GM21717 (cell line): ENCODE measurements around the gene CORO7.

Source experiments
- ATAC-seq: cut with Tn5 transposase; IDR thresholded peaks from one replicate; pipeline ENCODE4 v1.9.1; 2021; ENCODE audit warnings: mild to moderate bottlenecking, moderate library complexity; ENCODE audit not compliant: unreplicated experiment

Gene CORO7

DNA sequence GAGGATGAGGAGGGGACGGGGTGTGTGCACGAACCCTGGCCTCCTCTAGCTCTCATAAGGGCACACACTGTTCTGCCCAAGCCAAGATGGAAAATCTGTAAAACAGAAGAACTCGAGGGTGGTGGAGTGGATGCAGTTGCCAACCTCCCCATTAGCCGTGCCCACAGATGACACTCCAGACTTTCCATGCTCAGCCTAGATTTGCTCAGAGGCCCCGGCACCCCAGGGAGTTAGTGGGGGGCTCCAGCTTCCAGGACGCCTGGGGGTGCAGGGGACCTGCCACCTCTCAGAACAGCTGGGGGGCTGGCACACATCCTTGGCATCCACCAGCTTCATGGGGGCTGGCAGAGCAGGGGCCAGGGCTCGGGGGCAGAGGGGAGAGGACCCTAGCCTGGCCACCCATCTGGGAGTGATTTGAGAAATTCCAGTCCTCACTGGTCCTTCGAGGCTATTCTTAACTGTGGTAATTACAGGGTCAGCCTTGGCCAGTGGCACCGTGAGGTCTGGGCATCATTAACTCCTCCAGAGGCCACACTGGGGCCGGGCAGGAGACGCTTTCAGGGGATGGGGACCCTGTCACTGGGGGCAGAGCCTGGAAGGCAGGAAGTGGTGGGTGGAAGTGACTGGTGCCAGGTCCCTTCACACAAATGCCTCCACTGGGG is 30.5 kb downstream of the CORO7 start:
- no peak for ATAC-seq

DNA sequence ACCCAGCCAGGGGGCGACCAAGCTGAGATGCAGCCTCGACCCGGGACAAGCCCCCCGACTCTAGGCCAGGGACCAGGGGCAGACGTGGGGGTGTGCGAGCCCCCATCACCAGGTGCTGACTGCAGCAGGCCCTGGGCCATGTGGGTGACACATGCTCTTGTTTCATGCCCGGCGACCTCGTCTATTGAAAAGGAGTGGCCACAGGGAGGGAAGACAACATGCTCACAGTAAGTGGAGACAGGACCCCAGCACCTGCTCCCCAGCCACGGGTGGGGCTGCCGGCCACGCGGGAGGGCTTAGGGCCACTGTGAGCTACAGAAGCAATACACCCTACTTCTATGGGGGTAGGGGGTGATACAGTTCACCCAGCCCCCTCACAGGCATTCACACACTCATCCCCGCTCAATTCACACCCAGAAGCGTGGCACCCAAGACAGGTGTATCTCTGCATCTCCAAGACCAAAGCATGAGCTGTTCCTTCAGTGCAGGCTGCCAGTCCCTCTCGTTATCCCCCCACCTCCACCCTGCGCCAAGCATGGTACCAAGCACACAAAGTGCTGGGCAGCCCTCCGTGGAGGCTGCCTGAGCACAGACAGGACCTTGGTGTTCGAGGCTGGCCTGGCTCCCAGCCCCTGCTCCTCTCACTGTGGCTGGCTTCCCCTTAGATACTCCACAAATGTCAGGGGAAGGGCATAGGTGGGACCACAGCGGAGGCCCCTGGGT is 31.2 kb downstream of the CORO7 start:
- no peak for ATAC-seq

DNA sequence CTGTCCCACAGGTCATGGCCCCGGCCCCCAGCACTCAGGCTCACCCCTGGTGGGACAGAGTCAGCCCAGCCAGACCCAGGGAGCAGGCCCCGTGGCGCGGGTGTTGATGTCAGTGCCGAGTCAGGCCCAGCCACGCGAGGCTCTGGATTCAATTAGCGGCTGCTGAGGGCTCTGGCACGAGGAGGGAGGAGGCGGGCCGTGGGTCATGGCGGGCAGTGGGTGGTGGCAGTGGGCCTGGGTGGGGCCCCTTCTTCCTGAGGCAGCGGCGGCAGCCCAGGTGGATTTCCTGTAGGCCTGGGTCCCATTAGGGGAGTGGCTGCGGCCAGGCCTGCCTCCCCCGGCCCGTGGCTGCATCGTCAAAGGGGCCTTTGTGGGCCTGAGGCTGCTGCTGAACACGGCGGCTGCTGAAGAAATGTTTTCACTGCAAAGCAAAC is 31.9 kb downstream of the CORO7 start:
- ATAC-seq = no peak

DNA sequence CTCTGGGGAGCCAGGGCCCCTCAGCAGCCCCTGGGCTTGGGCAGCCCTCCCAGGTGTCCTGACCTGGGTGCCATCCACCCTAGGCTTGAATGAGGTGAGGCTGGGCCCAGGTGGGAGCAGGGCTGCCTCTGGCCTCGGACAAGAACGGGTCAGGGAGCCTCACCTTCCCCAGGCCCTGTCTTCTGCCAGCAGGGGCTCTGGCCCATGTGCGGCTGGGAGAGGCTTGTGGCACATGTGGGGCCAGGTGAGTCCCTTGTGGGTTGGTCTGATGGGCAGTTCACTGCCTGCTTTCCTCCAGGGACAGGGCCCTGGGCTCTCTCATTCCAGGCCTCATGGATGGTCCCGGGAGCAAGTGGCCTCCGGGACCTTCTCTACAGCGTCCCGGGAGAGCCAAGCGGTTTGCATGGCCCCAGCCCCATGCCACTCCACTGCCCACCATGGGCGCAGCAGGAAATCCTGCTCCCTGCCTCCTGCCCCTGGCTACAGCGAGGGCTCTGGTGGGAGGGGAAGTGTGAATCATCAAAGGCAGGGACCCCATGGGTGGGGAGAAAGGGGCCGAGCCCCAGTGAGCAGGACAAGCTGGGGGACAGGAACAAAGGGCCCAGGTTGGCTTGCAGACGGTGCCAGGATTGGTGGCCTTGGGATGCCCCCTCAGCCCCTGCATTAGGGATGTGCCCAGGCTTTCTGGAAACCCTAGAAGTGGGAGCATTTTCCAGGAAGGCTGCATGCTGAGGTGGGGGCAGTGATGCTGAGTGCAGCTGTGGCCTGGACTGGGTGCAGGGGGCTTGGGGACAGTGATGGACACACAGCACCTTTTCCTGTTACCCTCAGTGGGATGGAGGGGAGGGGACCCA is 32.6 kb downstream of the CORO7 start:
- no peak for ATAC-seq

DNA sequence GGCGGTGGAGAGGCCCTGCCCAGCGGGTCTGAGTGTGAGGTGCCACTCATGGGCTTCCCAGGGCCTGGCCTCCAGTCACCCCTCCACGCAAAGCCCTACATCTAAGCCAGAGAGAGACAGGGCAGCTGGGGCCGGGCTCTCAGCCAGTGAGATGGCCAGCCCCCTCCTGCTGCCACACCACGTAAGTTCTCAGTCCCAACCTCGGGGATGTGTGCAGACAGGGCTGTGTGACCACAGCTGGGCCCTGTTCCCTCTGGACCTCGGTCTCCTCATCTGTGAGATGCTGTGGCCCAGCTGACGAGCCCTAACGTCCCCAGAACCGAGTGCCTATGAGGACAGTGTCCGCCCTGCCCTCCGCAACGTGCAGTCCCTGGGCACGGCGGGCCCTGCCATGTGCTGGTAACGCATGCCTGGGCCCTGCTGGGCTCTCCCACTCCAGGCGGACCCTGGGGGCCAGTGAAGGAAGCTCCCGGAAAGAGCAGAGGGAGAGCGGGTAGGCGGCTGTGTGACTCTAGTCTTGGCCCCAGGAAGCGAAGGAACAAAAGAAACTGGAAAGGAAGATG is 33.5 kb downstream of the CORO7 start:
- ATAC-seq = no peak

DNA sequence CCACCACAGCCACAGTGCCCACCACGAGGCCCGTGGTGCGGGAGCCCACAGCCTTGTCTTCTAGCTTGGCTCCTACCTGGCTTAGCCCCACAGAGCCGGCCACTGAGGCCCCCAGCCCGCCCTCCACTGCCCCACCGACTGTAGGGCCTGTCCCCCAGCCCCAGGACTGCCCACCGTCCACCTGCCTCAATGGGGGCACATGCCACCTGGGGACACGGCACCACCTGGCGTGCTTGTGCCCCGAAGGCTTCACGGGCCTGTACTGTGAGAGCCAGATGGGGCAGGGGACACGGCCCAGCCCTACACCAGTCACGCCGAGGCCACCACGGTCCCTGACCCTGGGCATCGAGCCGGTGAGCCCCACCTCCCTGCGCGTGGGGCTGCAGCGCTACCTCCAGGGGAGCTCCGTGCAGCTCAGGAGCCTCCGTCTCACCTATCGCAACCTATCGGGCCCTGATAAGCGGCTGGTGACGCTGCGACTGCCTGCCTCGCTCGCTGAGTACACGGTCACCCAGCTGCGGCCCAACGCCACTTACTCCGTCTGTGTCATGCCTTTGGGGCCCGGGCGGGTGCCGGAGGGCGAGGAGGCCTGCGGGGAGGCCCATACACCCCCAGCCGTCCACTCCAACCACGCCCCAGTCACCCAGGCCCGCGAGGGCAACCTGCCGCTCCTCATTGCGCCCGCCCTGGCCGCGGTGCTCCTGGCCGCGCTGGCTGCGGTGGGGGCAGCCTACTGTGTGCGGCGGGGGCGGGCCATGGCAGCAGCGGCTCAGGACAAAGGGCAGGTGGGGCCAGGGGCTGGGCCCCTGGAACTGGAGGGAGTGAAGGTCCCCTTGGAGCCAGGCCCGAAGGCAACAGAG is 34.2 kb downstream of the CORO7 start:
- no peak for ATAC-seq

DNA sequence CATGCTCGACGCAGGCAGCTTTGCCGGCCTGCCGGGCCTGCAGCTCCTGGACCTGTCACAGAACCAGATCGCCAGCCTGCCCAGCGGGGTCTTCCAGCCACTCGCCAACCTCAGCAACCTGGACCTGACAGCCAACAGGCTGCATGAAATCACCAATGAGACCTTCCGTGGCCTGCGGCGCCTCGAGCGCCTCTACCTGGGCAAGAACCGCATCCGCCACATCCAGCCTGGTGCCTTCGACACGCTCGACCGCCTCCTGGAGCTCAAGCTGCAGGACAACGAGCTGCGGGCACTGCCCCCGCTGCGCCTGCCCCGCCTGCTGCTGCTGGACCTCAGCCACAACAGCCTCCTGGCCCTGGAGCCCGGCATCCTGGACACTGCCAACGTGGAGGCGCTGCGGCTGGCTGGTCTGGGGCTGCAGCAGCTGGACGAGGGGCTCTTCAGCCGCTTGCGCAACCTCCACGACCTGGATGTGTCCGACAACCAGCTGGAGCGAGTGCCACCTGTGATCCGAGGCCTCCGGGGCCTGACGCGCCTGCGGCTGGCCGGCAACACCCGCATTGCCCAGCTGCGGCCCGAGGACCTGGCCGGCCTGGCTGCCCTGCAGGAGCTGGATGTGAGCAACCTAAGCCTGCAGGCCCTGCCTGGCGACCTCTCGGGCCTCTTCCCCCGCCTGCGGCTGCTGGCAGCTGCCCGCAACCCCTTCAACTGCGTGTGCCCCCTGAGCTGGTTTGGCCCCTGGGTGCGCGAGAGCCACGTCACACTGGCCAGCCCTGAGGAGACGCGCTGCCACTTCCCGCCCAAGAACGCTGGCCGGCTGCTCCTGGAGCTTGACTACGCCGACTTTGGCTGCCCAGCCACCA is 35.1 kb downstream of the CORO7 start:
- no peak for ATAC-seq

DNA sequence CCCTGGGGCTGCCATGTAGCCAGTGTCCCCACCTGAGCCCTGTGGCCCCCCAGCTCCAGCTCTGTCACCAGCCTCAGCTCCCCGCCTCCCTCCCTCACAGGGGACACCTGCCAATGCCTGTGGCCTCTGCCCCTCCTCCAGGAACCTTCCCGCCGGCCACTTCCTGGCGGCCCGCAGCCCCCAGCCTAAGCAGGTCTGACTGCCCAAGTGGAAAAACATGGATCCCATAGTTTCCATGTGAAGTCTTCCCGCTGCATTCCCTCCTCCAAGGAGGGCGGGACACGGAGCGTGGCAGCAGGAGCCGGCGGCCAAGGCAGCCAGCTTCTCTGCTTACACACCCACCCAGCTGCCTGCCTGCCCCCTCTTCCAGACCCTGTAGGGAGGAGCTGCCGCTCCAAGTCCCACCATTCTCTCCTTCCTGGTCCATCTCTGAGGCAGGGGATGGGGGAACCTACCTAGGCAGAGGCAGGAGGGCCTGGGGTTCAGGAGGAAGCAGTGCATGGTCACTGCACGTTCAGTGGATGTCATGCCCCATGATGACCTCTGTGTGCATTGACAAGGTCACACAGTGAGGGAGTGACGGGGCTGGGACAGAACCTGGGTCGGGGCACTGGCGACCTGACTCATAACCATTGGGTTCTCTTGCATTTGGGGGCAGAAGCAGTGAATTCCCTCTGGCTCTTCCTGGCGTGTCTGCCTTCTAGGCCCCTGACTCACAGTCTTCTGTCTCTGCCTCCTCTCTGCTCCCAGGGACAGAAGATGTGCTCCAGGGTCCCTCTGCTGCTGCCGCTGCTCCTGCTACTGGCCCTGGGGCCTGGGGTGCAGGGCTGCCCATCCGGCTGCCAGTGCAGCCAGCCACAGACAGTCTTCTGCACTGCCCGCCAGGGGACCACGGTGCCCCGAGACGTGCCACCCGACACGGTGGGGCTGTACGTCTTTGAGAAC is 36.0 kb downstream of the CORO7 start:
- no peak for ATAC-seq

DNA sequence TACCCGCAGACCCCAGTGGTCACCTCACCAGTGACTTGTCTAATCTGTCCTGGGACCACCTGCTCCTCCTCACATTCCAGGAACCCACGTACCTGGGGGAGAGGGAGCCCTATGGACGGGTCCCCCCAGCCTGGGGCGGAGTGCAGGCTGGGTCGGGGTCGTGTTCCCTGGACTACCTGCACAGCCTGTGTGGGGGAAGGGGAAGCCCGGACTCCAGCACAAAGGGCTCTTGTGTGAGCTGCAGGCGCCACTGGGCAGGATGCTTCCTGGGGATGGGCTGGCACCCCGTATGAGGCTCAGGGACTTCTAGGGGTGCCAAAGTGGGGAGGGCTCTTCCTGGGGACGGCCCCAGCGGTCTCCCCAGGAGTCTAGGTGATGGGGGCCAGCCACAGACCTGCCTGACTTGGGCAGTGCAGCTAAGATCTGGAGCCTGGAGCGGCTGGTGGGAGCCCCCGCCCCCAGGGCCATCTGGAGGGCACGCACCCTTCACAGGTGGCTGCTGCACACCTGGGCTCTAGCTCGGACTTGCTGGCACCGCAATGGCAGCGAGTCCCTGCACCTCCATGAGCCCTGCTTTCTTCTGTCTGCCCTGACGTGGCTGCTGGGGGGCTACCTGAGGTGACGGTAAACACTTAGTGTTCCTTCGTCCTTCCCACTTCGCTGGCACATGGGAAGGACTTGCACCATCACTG is 37.3 kb downstream of the CORO7 start:
- no peak for ATAC-seq

DNA sequence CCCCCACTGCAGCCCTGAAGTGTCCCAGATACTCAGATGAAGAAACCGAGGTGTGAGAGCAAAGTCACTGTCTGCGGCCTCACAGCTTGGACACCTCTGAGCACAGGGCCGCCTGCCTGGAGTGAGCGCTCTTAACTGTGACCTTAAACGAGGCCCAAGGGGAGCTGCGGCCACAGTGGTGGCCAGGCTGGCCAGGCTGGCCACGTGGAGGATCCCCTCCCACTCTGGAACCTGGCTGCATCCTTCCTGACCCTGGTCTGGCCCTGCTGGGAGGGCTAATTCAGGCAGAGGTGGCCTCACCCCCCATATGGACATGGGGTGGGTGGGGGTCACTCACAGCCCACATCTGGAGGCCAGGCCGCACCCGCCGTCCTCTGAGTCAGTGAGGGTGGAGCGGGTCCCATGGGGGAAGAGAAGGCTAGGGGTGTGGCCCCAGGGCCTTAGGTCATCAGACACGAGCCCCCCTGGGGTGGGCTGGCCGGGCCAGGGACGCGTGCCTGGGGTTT is 38.2 kb downstream of the CORO7 start:
- ATAC-seq = no peak

DNA sequence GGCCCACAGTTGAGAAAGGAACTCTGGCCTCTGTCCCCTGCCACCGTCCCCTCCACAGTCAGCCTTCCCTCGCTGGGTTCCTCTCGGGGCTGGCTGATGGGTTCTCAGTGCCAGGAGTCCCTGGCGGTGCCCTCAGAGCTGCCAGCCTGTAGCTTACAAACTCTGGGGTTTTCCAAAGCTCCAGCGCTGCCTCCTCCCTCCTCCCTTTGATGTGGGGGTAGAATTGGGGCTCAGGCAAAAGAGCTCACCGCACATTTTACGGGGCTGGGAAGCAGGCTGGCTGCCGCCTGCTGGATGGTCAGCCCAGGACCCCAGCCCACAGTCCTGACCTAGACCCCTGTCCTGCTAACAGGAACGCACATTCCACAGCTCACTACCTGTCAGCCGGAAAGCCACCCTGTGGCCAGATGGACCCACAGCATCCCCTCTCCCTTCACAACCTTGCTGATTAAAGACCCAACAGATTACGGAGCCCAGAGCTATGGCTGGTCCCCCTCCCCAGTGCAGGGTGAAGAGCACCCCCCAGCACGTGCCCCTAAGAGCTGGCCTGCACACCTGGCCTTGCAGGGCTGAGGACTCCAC is 38.7 kb downstream of the CORO7 start:
- ATAC-seq = no peak

DNA sequence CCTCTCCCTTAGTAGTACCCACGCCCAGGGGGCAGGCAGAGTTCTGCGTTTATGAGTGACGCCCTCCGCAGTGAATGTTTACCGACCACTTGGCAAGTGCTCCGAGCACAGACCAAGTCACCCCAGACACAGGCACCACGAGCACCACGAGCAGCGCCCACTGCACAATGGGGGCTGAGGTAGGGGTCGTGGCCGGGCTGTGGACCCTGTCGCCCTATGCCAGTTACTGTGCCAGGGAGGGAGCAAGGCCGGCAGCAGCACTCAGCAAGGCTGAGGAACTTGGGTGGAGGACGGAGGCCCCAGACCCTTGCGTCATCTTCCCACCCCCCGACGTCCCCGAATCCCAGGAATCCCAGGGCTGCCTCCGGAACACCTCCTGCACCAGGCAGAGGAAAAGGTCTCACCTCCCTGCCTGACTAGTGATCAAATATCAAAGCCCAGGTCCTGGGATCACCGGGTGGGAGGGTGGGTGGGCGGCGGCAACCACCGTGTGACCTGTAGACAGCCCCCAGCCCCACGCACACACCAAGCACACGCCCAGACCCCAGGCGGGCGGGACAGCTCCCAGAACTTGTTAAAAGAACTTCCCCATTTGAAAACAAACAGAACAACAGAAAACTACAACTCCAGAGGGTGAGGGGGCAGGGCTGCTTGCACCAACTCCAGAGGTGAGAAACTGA is 39.4 kb downstream of the CORO7 start:
- no peak for ATAC-seq

DNA sequence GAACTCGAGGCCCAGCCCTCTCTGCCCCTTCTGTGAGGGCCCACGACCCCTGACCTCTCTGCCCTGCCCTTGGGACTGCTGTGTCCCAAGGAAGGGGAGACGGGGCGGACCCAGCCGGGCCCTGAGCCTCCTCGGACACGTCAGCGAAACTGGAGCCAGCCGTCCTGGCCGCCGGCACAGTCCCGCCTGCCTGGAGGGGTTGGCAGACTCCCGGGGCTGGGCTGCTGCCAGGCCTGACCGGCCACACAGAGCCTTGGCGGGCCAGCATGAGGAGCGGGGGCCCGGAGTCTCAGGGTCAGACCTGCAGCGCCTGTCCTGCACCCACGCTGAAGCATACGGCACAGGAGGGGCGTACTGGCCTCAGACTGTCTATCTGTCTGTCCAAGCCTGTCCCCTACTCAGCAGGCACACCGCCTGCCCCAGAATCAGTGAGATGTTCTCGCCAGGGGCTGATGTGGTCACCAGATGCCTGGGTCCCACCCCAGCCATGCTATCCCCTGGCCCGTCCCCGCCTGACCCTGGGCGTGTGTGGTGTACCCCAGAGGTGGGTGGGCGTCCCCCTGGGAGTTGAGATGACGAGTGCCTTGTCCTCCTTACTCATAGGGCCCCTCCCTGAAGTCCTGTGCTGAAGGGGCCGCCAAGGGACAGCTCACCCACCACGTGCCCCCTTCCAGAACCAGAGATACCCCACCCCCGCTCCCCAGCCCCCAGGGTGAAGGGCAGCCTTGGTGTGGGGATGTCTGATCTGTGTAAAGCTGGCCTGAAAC is 40.1 kb downstream of the CORO7 start:
- ATAC-seq = no peak

DNA sequence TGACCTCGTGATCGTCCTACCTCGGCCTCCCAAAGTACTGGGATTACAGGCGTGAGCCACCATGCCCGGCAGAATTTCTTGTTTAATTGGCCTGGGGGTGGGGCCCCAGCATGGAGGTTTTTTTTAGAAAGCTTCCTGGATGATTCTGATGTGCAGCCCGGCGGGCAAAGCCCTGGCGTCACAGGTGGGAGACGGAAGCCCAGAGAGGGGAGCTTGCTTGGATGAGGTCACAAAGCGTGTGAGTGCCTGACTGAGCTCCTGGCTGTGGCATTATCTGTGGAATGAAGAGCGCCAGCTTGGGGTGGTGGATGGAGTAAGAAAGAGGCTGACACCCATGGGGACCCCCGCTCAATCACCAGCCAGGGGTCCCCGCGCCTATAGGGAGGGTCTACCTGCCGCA is 40.7 kb downstream of the CORO7 start:
- no peak for ATAC-seq

DNA sequence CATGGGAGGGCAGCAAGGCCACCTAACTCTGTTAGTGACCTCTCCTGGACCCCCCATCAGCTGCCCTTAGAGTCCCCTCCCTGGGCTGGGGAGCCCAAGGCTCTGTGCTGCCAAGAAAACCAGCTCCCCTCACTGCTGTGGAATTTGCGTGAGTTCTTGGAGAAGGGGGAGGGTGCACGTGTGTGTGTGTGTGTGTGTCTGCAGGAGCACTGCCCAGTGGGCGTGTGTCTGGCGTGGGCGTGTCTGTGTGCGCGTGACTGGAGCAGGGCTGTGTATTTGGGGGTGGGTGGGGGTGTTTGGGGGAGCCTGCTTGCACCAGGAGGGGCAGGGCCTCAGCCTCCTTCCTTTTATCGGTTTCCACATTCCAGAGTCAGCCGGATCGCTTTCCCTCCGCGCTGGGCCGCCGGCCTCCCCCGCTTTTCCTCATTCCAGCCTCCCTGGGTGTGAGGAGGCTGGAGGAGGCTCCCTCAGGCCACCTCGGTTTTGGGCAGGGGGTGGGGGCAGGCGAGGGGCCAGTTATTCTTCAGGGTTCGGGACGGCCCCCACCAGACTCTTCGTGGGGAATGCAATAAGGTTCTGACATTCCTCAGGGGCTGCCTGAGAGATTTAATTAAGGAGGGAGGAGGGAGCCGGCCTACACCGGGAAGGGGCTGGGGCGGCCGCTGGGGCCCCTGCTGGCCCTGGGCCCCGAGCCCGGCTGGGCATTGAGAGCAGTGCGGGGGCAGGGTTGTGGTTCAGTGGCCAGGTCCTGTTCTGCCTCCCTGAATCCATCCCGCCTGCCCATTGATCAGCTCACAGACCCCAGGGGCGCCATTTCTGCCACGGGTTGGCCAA is 42.3 kb downstream of the CORO7 start:
- ATAC-seq = no peak
